Measurements from ENCODE around the gene PNP.

The PNP gene

GRCh38 chr14:20428010-20428365, 41.2 kb upstream of the PNP start:
- TF ChIP-seq, protein P1, sequence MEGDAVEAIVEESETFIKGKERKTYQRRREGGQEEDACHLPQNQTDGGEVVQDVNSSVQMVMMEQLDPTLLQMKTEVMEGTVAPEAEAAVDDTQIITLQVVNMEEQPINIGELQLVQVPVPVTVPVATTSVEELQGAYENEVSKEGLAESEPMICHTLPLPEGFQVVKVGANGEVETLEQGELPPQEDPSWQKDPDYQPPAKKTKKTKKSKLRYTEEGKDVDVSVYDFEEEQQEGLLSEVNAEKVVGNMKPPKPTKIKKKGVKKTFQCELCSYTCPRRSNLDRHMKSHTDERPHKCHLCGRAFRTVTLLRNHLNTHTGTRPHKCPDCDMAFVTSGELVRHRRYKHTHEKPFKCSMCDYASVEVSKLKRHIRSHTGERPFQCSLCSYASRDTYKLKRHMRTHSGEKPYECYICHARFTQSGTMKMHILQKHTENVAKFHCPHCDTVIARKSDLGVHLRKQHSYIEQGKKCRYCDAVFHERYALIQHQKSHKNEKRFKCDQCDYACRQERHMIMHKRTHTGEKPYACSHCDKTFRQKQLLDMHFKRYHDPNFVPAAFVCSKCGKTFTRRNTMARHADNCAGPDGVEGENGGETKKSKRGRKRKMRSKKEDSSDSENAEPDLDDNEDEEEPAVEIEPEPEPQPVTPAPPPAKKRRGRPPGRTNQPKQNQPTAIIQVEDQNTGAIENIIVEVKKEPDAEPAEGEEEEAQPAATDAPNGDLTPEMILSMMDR (IDR thresholded peaks at IDR 0.05; ENCODE audit: low read length, missing control alignments) = no peak
- DNase-seq (ENCODE audit: low read depth) = no peak
- no peak overlapping the region for H3K4me3 ChIP-seq (replicated peaks; ENCODE audit: low read depth, low read length)

- DNase-seq (ENCODE audit: low read depth) = no peak
- no peak overlapping the region for H3K4me3 ChIP-seq (replicated peaks; ENCODE audit: low read depth, low read length)
- TF ChIP-seq, protein P1 (IDR thresholded peaks at IDR 0.05; ENCODE audit: low read length, missing control alignments) = no peak
Observed at GRCh38 chr14:20428802-20429201, 40.4 kb upstream of the PNP start.

DNA sequence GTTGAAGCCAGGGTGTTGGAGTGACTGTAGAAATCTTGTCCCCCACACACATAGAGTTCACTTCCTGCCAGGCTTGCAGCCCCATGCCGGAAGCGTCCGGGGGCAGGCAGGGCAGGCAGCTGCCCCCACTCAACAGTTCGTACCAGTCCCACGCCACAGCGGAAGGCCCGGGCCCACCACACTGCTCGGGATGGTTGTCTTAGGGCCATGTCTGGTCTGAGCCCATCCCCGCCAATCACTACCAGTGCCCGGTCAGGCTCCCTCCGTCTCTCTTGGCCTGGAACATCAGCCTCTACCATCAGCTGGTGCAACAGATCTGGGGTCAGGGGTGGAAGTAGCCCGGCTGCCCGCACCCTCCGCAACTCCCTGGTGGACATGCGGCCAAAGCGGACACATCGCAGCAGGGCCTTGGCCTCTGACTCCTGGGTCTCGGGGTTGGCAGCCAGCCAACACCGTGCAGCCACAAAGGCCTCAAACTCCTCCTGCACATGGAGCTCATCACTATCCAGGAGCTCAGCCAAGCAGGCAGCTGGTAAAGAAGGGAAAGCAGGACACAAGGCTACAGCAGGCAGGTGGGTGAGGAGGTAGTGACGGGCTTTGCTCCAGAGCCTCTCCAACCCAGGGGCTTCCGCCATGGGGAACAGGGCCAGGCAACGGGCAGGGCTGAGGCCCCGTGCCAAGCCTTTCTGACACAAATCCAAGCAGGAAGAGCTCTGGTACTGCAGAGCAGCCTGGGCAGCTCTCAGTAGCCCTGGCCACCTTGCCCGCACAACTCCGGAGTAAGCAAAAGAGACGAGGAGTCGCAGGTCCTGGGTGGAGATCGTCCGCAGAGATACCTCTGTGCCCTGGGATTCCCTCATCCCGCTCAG, 39.2 kb upstream of the PNP start:
- no peak overlapping the region for H3K4me3 ChIP-seq (replicated peaks; ENCODE audit: low read depth, low read length)
- TF ChIP-seq, protein P1 (IDR thresholded peaks at IDR 0.05; ENCODE audit: low read length, missing control alignments) = no peak
- no peak for DNase-seq (ENCODE audit: low read depth)

- no peak overlapping the region for H3K4me3 ChIP-seq (replicated peaks; ENCODE audit: low read depth, low read length)
- no peak for DNase-seq (ENCODE audit: low read depth)
- TF ChIP-seq, protein P1 (IDR thresholded peaks at IDR 0.05; ENCODE audit: low read length, missing control alignments) = no peak
Observed at GRCh38 chr14:20434701-20435581, 34.3 kb upstream of the PNP start.

DNA sequence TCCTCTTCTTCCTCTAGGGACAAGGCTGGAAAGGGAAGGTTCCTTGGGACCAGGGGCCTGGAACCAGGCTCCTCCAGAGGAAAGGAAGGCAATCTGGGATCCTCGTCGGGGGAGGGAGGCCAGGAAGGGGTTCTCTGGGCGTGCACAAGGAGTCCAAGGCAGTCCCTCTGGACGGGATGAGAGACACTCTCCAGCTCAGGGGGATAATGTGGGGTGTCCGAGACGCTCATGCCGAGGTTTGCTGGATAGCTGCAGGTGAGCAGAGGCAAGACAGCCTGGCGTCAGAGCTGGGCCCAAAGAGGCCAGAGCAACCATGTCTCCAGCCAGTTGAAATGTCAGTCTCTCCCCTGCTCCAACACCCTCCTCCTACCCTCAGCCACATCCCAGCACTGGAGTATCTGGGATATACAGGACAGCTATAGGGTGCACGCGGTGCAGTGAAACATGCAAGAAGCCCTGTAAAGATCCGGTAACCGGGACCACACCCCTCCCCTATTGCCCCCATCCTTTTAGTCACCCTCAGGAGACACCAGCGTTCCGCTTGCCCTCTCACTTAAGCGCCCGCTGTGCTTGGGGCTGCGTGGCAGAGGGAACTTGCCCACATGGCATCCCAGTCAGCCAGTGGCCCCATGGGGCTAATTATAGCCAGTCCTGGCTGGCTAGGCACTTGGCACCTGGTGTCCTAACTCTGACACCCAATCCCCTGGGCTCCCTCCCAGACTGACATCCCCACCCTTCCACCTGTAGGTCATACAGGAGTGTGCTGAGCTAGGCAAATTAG, 33.4 kb upstream of the PNP start, which contains the start of gene KLHL33:
TSS of gene KLHL33 (minus strand) at position 585 of the 781 bp plus-strand sequence. CDS start at position 230, 355 bp downstream.
- H3K4me3 ChIP-seq (replicated peaks; ENCODE audit: low read depth, low read length) = no peak within 1 kb of the TSS
- TF ChIP-seq, protein P1 (IDR thresholded peaks at IDR 0.05; ENCODE audit: low read length, missing control alignments) = no peak

DNA sequence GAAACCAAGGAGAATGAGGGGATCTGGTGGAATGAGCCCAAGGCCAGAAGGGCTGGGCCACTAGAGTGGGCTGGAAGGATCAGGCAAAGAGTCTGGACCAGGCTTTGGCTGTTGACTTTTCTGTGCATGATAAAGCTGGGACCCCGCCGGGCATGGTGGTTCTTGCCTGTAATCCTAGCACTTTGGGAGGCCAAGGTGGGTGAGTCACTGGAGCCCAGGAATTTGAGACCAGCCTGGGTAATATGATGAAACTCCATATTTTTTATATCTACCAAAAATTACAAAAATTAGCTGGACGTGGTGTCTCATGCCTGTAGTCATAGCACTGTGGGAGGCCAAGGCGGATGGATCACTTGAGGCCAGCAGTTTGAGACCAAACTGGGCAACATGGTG, 32.8 kb upstream of the PNP start:
- peak; percentile 53 for DNase-seq (ENCODE audit: low read depth)
- H3K4me3 ChIP-seq (replicated peaks; ENCODE audit: low read depth, low read length) = no peak overlapping the region
- TF ChIP-seq, protein P1 (IDR thresholded peaks at IDR 0.05; ENCODE audit: low read length, missing control alignments) = no peak

More for the DNA sequence above, 33.4 kb upstream of the PNP start, which contains the start of gene KLHL33:
- no peak for DNase-seq (ENCODE audit: low read depth)
